H9 (cell line): ENCODE data around the gene THSD7A. TPM values are rescaled to one million over a fixed set of nuclear protein-coding genes. Genes with fewer than 3 reads are reported as not detected.

Experiments used
- DNase-seq: peaks from one replicate; pipeline ENCODE4 v3.0.0-alpha.2; 2017
- H2AFZ ChIP-seq: one replicate; pipeline ENCODE4 v1.6.1; 2013; ENCODE audit warnings: mild to moderate bottlenecking, low read length, control low read depth, moderate library complexity
- H2AK5ac ChIP-seq: 2 replicates; pipeline ENCODE4 v1.6.1; 2013; ENCODE audit warnings: low read length, control low read depth, mixed read lengths; ENCODE audit not compliant: insufficient read length
- H2BK120ac ChIP-seq: one replicate; pipeline ENCODE4 v1.6.1; 2013; ENCODE audit warnings: low read depth, mild to moderate bottlenecking, low read length, control low read depth, inconsistent platforms; ENCODE audit not compliant: poor library complexity, severe bottlenecking
- H2BK12ac ChIP-seq: 2 replicates; pipeline ENCODE4 v1.6.1; 2013; ENCODE audit warnings: low read length, control low read depth, mixed read lengths, low read depth; ENCODE audit not compliant: insufficient read length
- H2BK15ac ChIP-seq: 2 replicates; pipeline ENCODE4 v1.6.1; 2013; ENCODE audit warnings: low read depth, low read length, control low read depth
- H2BK20ac ChIP-seq: one replicate; pipeline ENCODE4 v1.6.1; 2013; ENCODE audit warnings: low read depth, mild to moderate bottlenecking, low read length, control low read depth, inconsistent platforms; ENCODE audit not compliant: poor library complexity, severe bottlenecking
- H2BK5ac ChIP-seq: 2 replicates; pipeline ENCODE4 v1.6.1; 2013; ENCODE audit warnings: low read length, control low read depth, mixed read lengths; ENCODE audit not compliant: insufficient read length
- H3K14ac ChIP-seq: 2 replicates; pipeline ENCODE4 v1.6.1; 2013; ENCODE audit warnings: low read length, control low read depth; ENCODE audit not compliant: insufficient read depth
- H3K18ac ChIP-seq: 2 replicates; pipeline ENCODE4 v1.6.1; 2013; ENCODE audit warnings: low read depth, mild to moderate bottlenecking, mixed read lengths, low read length, control low read depth; ENCODE audit not compliant: insufficient read length
- H3K23ac ChIP-seq: 2 replicates; pipeline ENCODE4 v1.6.1; 2013; ENCODE audit warnings: low read length, control low read depth, mixed read lengths, low read depth; ENCODE audit not compliant: insufficient read length
- H3K23me2 ChIP-seq: 2 replicates; pipeline ENCODE4 v1.6.1; 2013; ENCODE audit warnings: low read depth, mild to moderate bottlenecking, mixed read lengths, low read length, control low read depth; ENCODE audit not compliant: insufficient read length, poor library complexity, severe bottlenecking
- H3K27ac ChIP-seq: 2 replicates; pipeline ENCODE4 v1.5.1; 2013; ENCODE audit warnings: low read length, control low read depth, mixed read lengths, low read depth; ENCODE audit not compliant: insufficient read length
- H3K27me3 ChIP-seq: 2 replicates; pipeline ENCODE4 v1.6.1; 2013; ENCODE audit warnings: low read length, control low read depth, inconsistent platforms; ENCODE audit not compliant: insufficient read depth
- H3K4ac ChIP-seq: 2 replicates; pipeline ENCODE4 v1.6.1; 2013; ENCODE audit warnings: low read depth, mild to moderate bottlenecking, control low read depth, inconsistent platforms, low read length, moderate library complexity
- H3K4me1 ChIP-seq: 2 replicates; pipeline ENCODE4 v1.6.1; 2013; ENCODE audit warnings: low read length, control low read depth, inconsistent platforms; ENCODE audit not compliant: insufficient read depth
- H3K4me2 ChIP-seq: 2 replicates; pipeline ENCODE4 v1.6.1; 2013; ENCODE audit warnings: low read length, control low read depth, mixed read lengths; ENCODE audit not compliant: insufficient read length, insufficient read depth
- H3K56ac ChIP-seq: 2 replicates; pipeline ENCODE4 v1.6.1; 2013; ENCODE audit warnings: low read depth, mild to moderate bottlenecking, mixed read lengths, low read length, control low read depth; ENCODE audit not compliant: insufficient read length
- H3K79me1 ChIP-seq: 2 replicates; pipeline ENCODE4 v1.6.1; 2013; ENCODE audit warnings: low read depth, mild to moderate bottlenecking, moderate library complexity, low read length, control low read depth, inconsistent platforms; ENCODE audit not compliant: insufficient read depth, poor library complexity, severe bottlenecking
- H3K79me2 ChIP-seq: 2 replicates; pipeline ENCODE4 v1.6.1; 2013; ENCODE audit warnings: low read length, control low read depth, inconsistent platforms; ENCODE audit not compliant: insufficient read depth
- H3K9ac ChIP-seq: 2 replicates; pipeline ENCODE4 v1.6.1; 2013; ENCODE audit warnings: low read length, control low read depth, mixed read lengths; ENCODE audit not compliant: insufficient read length; ENCODE audit errors: extremely low read depth
- H3K9me3 ChIP-seq: one replicate; pipeline ENCODE4 v1.6.1; 2013; ENCODE audit warnings: low read depth, low read length, inconsistent platforms; ENCODE audit not compliant: control insufficient read depth
- H3T11ph ChIP-seq: one replicate; pipeline ENCODE4 v1.6.1; 2013; ENCODE audit warnings: mild to moderate bottlenecking, low read length, control low read depth, inconsistent platforms
- H4K20me1 ChIP-seq: one replicate; pipeline ENCODE4 v1.6.1; 2013; ENCODE audit not compliant: control insufficient read depth, insufficient read length, insufficient read depth
- H4K5ac ChIP-seq: 2 replicates; pipeline ENCODE4 v1.6.1; 2013; ENCODE audit warnings: low read depth, mild to moderate bottlenecking, mixed read lengths, low read length, control low read depth; ENCODE audit not compliant: insufficient read length
- H4K8ac ChIP-seq: replicated peaks from 2 replicates; pipeline ENCODE4 v1.6.1; 2013; ENCODE audit warnings: low read length, control low read depth, mixed read lengths, low read depth; ENCODE audit not compliant: insufficient read length
- H4K91ac ChIP-seq: 2 replicates; pipeline ENCODE4 v1.6.1; 2013; ENCODE audit warnings: low read depth, mild to moderate bottlenecking, moderate library complexity, mixed read lengths, low read length, control low read depth; ENCODE audit not compliant: insufficient read length
- H3K27ac Mint-ChIP-seq, 3 experiments: 2 replicates in 2 of 3; 3 replicates in 1 of 3; pipeline ENCODE4 v1.8.0; 2020 to 2021; ENCODE audit warnings: mixed read lengths in 3 of 3, mild to moderate bottlenecking in 1 of 3, moderate library complexity in 1 of 3
- H3K27me3 Mint-ChIP-seq: 2 replicates; pipeline ENCODE4 v1.8.0; 2021; ENCODE audit warnings: low read depth, mild to moderate bottlenecking, moderate library complexity, mixed read lengths
- H3K36me3 Mint-ChIP-seq, 3 experiments: 2 replicates in 2 of 3; 3 replicates in 1 of 3; pipeline ENCODE4 v1.8.0; 2020 to 2021; ENCODE audit warnings: low read depth in 3 of 3, mixed read lengths in 3 of 3; ENCODE audit not compliant: insufficient read depth in 1 of 3
- H3K4me1 Mint-ChIP-seq, 2 experiments: 2 replicates each; pipeline ENCODE4 v1.8.0; 2020; ENCODE audit warnings: mixed read lengths in 2 of 2
- H3K4me3 Mint-ChIP-seq, 2 experiments: 2 replicates in 1 of 2; 3 replicates in 1 of 2; pipeline ENCODE4 v1.8.0; 2020 to 2021; ENCODE audit warnings: mild to moderate bottlenecking in 2 of 2, mixed read lengths in 2 of 2, moderate library complexity in 1 of 2
- H3K9me3 Mint-ChIP-seq, 2 experiments: 2 replicates in 1 of 2; 3 replicates in 1 of 2; pipeline ENCODE4 v1.8.0; 2020; ENCODE audit warnings: mild to moderate bottlenecking in 2 of 2, mixed read lengths in 2 of 2, moderate library complexity in 1 of 2
- WGBS: extraction: QIAGEN DNeasy Blood & Tissue Kit; methylation state at CpG from one replicate; pipeline ENCODE4 v1.1.7; 2013; ENCODE audit warnings: missing lambda C conversion rate, low lambda C conversion rate, mixed read lengths; ENCODE audit not compliant: insufficient read length; ENCODE audit errors: extremely low coverage; 5-methylcytosine and 5-hydroxymethylcytosine counted together
- total RNA-seq: library from RNA; stranded (reverse); gene quantifications from 2 replicates; pipeline ENCODE4 v1.2.1, GENCODE V29; 2021
- TF ChIP-seq, protein P1 (sequence below): fragments of 200-600 bp; sonication (generic); conservative IDR thresholded peaks from 3 replicates; pipeline ENCODE4 v1.8.0; 2021; ENCODE audit warnings: antibody characterized with exemption, mild to moderate bottlenecking

THSD7A gene
- total RNA-seq, 1 experiment from 2014 or later, result 0.42 TPM

DNA sequence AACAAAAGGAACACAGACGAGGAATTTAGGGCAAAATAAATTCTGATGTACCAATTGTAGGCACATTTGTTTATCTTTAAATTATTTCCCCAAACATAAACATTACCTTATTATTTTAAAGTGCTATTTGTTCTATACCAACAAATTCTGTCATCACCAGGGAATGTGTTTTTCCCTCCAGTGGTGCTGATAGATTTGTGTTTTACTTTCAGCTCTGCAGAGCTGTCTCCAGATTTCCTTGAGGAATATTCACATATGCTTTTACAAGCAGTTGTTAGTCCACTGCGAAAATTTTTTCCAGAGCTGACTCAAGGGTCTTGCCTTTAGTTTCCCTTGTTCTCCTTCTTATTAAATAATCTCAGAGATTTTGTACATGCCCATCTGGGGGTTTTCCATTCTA, 495.6 kb downstream of the THSD7A start:
- Mint-ChIP-seq H3K27me3 (no peaks in the 10 kb centered on the region), H3K4me1 (peaks cover 2 to 14% of the 10 kb centered on the region in 2 experiments), H3K27ac (no peak overlapping the region), H3K36me3 (no peaks in the 10 kb centered on the region), H3K4me3 (no peak overlapping the region), H3K9me3 (no peaks in the 10 kb centered on the region)
- Histone ChIP-seq H2AFZ (no peak overlapping the region), H2BK12ac (no peak overlapping the region), H3K79me2 (no peaks in the 10 kb centered on the region), H3K27me3 (no peaks in the 10 kb centered on the region), H3K4me1 (no peaks in the 10 kb centered on the region; the same call in 1 of the 2 replicates), H3K56ac (no peak overlapping the region), H3K14ac (no peak overlapping the region), H3K23ac (no peak overlapping the region), H3K9ac (no peak overlapping the region), H2AK5ac (no peak overlapping the region), H3K18ac (no peak overlapping the region), H3T11ph (no peak overlapping the region), H2BK15ac (no peak overlapping the region), H2BK5ac (no peak overlapping the region), H3K4me2 (no peak overlapping the region), H3K4ac (no peak overlapping the region), H2BK20ac (no peak overlapping the region), H3K23me2 (no peaks in the 10 kb centered on the region), H4K20me1 (no peaks in the 10 kb centered on the region), H4K8ac (no peak overlapping the region), H3K27ac (no peak overlapping the region), H4K5ac (no peak overlapping the region), H3K9me3 (no peaks in the 10 kb centered on the region), H2BK120ac (no peak overlapping the region), H4K91ac (no peak overlapping the region), H3K79me1 (no peaks in the 10 kb centered on the region)
- no CpG with 5 or more reads among the region's 2 CpGs for WGBS
- TF ChIP-seq, protein P1, sequence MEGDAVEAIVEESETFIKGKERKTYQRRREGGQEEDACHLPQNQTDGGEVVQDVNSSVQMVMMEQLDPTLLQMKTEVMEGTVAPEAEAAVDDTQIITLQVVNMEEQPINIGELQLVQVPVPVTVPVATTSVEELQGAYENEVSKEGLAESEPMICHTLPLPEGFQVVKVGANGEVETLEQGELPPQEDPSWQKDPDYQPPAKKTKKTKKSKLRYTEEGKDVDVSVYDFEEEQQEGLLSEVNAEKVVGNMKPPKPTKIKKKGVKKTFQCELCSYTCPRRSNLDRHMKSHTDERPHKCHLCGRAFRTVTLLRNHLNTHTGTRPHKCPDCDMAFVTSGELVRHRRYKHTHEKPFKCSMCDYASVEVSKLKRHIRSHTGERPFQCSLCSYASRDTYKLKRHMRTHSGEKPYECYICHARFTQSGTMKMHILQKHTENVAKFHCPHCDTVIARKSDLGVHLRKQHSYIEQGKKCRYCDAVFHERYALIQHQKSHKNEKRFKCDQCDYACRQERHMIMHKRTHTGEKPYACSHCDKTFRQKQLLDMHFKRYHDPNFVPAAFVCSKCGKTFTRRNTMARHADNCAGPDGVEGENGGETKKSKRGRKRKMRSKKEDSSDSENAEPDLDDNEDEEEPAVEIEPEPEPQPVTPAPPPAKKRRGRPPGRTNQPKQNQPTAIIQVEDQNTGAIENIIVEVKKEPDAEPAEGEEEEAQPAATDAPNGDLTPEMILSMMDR, result no peak
- DNase-seq, result no peak
